GM19351 (cell line): ENCODE data around the gene ZNF213.

Source experiments
- ATAC-seq: cut with Tn5 transposase; IDR thresholded peaks from one replicate; pipeline ENCODE4 v1.9.1; 2021; ENCODE audit warnings: mild to moderate bottlenecking, moderate library complexity; ENCODE audit not compliant: unreplicated experiment

Gene ZNF213

GRCh38 chr16:3134338-3135125 is at the start of gene ZNF213:
Gene ZNF213 (plus strand): TSS chr16:3135029. CDS start chr16:3137281, 2,252 bp downstream.
- ATAC-seq = peak; percentile 87

- ATAC-seq = no peak
These were observed 48.8 kb upstream of the ZNF213 start for GRCh38 chr16:3085868-3086595.

GRCh38 chr16:3086596-3087242 is 48.1 kb upstream of the ZNF213 start:
- no peak for ATAC-seq

- no peak for ATAC-seq
These were observed 47.3 kb upstream of the ZNF213 start for GRCh38 chr16:3087243-3088235.

- ATAC-seq = no peak
These were observed 46.4 kb upstream of the ZNF213 start for GRCh38 chr16:3088450-3088849.

- no peak for ATAC-seq
These were observed 45.7 kb upstream of the ZNF213 start for GRCh38 chr16:3088925-3089716.

GRCh38 chr16:3089717-3090592 is 44.9 kb upstream of the ZNF213 start:
- ATAC-seq = no peak

- no peak for ATAC-seq
These were observed 43.3 kb upstream of the ZNF213 start for GRCh38 chr16:3091551-3091950.

- ATAC-seq = no peak
These were observed 42.3 kb upstream of the ZNF213 start for GRCh38 chr16:3092501-3092941.

GRCh38 chr16:3094289-3095027 is 40.4 kb upstream of the ZNF213 start:
- ATAC-seq = no peak

- ATAC-seq = peak; percentile 83
These were observed 39.0 kb upstream of the ZNF213 start for GRCh38 chr16:3095869-3096268.

- no peak for ATAC-seq
These were observed 38.5 kb upstream of the ZNF213 start for GRCh38 chr16:3096362-3096761.

- no peak for ATAC-seq
These were observed 37.6 kb upstream of the ZNF213 start for GRCh38 chr16:3097266-3097665.

GRCh38 chr16:3098459-3099394 is 36.1 kb upstream of the ZNF213 start, which contains the start of gene ZSCAN10:
Gene ZSCAN10 (minus strand): TSS chr16:3099294. CDS start chr16:3092937, 6,357 bp downstream.
- ATAC-seq = no peak

- ATAC-seq = no peak
These were observed 35.5 kb upstream of the ZNF213 start for GRCh38 chr16:3099395-3099731.

GRCh38 chr16:3099732-3100499 is 34.9 kb upstream of the ZNF213 start:
- ATAC-seq = no peak
